Nephron progenitor cell (in vitro differentiated cells): Measurements from ENCODE around the gene OR2AJ1.

Experiments used
- DNase-seq: peaks from one replicate; pipeline ENCODE4 v3.0.0; 2021
- H3K27ac Mint-ChIP-seq: 2 replicates; pipeline ENCODE4 v1.8.0; 2021; ENCODE audit warnings: mild to moderate bottlenecking, moderate library complexity, mixed read lengths
- H3K27me3 Mint-ChIP-seq: 2 replicates; pipeline ENCODE4 v1.8.0; 2021; ENCODE audit warnings: mild to moderate bottlenecking, low read depth, mixed read lengths; ENCODE audit not compliant: poor library complexity
- H3K36me3 Mint-ChIP-seq: 2 replicates; pipeline ENCODE4 v1.8.0; 2021; ENCODE audit warnings: low read depth, mixed read lengths
- H3K4me1 Mint-ChIP-seq: 2 replicates; pipeline ENCODE4 v1.8.0; 2021; ENCODE audit warnings: mixed read lengths
- H3K4me3 Mint-ChIP-seq: 2 replicates; pipeline ENCODE4 v1.8.0; 2021; ENCODE audit warnings: mild to moderate bottlenecking, moderate library complexity, mixed read lengths
- H3K9me3 Mint-ChIP-seq: 2 replicates; pipeline ENCODE4 v1.8.0; 2021; ENCODE audit warnings: mild to moderate bottlenecking, moderate library complexity, mixed read lengths
- CTCF ChIP-seq: fragments of 200-600 bp; sonication (generic); IDR thresholded peaks from 2 replicates; pipeline ENCODE4 v1.5.0; 2021; ENCODE audit warnings: antibody characterized with exemption

OR2AJ1 gene

DNA sequence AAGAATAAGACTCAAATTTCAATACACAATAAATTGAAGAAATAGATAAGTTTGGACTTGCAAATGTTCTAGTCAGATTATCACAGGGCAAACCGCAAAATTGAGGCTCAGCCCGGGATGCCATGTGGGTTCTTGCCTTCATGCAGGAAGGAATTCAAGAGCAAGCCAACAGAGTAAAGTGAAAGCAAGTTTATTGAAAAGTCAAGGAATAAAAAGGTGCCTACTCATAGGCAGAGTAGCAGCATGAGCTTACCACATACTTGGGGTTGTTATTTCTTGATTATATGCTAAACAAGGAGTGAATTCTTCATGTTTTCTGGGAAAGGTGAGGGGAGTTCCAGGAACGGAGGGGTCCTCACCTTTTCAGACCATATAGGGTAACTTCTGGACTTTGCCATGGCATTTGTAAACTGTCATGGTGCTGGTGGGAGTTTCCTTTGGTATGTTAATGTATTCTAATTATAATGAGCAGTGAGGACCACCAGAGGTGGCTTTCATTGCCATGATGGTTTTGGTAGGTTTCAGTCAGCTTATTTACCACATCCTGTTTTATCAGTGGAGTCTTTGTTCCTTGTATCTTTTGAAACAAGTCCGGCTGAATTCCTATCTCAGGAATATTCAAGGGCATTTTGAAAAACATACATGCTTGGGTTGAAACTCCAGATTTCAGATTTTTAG is 38.4 kb downstream of the OR2AJ1 start:
- TF ChIP-seq CTCF = no peak
- Mint-ChIP-seq H3K27ac (no peak overlapping the region), H3K36me3 (no peaks in the 10 kb centered on the region), H3K27me3 (peaks cover 4% of the 10 kb centered on the region), H3K9me3 (peaks cover 68% of the 10 kb centered on the region), H3K4me3 (no peak overlapping the region), H3K4me1 (no peaks in the 10 kb centered on the region)
- DNase-seq = no peak

GRCh38 chr1:247964933-247965332 is 40.2 kb downstream of the OR2AJ1 start, which contains the start of gene OR2AK2:
TSS of gene OR2AK2 (plus strand) at chr1:247965233. CDS start at chr1:247965377, 144 bp downstream.
- Mint-ChIP-seq H3K4me1 (no peaks in the 10 kb centered on the region), H3K27ac (no peak within 1 kb of the TSS), H3K9me3 (peaks cover 72% of the 10 kb centered on the region), H3K36me3 (no peaks in the 10 kb centered on the region), H3K27me3 (peaks cover 4% of the 10 kb centered on the region), H3K4me3 (no peak within 1 kb of the TSS)
- TF ChIP-seq CTCF = no peak
- DNase-seq = no peak

DNA sequence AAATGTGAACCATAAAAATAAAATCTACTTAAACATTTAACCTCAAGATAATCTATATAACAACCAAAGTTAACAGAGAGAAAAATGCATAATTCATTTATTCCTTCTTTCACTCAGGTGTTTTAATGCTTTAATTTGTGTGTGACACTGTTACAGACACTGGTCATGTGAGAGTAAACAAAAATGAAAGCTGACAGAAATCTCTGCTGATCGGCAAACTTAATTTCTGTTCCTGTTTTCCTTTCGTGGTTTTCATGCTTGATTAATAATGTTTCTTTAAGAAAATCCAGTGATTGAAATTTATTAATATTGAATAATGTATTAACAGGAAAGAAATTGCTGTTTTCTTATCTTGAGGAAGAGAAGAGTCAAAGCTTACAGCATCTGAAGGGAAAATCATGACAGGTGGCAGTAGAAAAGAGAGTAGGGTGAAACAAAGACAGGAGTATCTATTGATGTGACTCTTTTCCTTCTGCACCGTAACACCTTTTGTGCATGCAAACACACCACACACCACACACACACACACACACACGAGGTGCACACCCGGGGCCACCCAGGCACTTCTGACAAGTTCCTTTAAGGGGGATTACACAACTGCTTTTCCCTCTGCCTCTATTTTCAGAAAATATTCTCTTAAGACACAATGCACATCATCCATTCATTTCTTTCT is 42.0 kb downstream of the OR2AJ1 start:
- TF ChIP-seq CTCF = no peak
- Mint-ChIP-seq H3K4me3 (no peak overlapping the region), H3K27me3 (peaks cover 4% of the 10 kb centered on the region), H3K4me1 (no peaks in the 10 kb centered on the region), H3K9me3 (peaks cover 69% of the 10 kb centered on the region), H3K27ac (no peak overlapping the region), H3K36me3 (no peaks in the 10 kb centered on the region)
- DNase-seq = no peak
